Endothelial cell (in vitro differentiated cells): ENCODE results near the gene UPF1. TPM values are rescaled to one million over a fixed set of nuclear protein-coding genes. Genes with fewer than 3 reads are reported as not detected.

ENCODE experiments used
- DNase-seq: peaks from one replicate; pipeline ENCODE4 v3.0.0; 2021; ENCODE audit warnings: low spot score
- H3K27ac Mint-ChIP-seq: one replicate; pipeline ENCODE4 v1.8.0; 2021; ENCODE audit warnings: mixed read lengths, inconsistent platforms; ENCODE audit not compliant: unreplicated experiment
- H3K27me3 Mint-ChIP-seq: one replicate; pipeline ENCODE4 v1.8.0; 2021; ENCODE audit warnings: mild to moderate bottlenecking, moderate library complexity, mixed read lengths, inconsistent platforms; ENCODE audit not compliant: unreplicated experiment
- H3K36me3 Mint-ChIP-seq: one replicate; pipeline ENCODE4 v1.8.0; 2021; ENCODE audit warnings: mild to moderate bottlenecking, low read depth, mixed read lengths, inconsistent platforms; ENCODE audit not compliant: unreplicated experiment
- H3K4me1 Mint-ChIP-seq: one replicate; pipeline ENCODE4 v1.8.0; 2021; ENCODE audit warnings: mild to moderate bottlenecking, mixed read lengths, inconsistent platforms; ENCODE audit not compliant: unreplicated experiment
- H3K4me3 Mint-ChIP-seq: one replicate; pipeline ENCODE4 v1.8.0; 2021; ENCODE audit warnings: mild to moderate bottlenecking, mixed read lengths, inconsistent platforms; ENCODE audit not compliant: unreplicated experiment
- H3K9me3 Mint-ChIP-seq: one replicate; pipeline ENCODE4 v1.8.0; 2021; ENCODE audit warnings: mixed read lengths, inconsistent platforms; ENCODE audit not compliant: unreplicated experiment
- CTCF ChIP-seq: fragments of 200-600 bp; sonication (generic); IDR thresholded peaks from one replicate; pipeline ENCODE4 v1.5.0; 2021; ENCODE audit warnings: antibody characterized with exemption; ENCODE audit not compliant: unreplicated experiment
- total RNA-seq: library from RNA; stranded (reverse); fragmentation: NEBNext Ultra II Directional; extraction: Animal tissue kit (Norgen Biotek cat#: 25700); gene quantifications from one replicate; pipeline ENCODE4 v1.2.1, GENCODE V29; 2021; ENCODE audit not compliant: unreplicated experiment

UPF1 gene
- total RNA-seq, 1 donor from 2014 or later, result 69.8 TPM

DNA sequence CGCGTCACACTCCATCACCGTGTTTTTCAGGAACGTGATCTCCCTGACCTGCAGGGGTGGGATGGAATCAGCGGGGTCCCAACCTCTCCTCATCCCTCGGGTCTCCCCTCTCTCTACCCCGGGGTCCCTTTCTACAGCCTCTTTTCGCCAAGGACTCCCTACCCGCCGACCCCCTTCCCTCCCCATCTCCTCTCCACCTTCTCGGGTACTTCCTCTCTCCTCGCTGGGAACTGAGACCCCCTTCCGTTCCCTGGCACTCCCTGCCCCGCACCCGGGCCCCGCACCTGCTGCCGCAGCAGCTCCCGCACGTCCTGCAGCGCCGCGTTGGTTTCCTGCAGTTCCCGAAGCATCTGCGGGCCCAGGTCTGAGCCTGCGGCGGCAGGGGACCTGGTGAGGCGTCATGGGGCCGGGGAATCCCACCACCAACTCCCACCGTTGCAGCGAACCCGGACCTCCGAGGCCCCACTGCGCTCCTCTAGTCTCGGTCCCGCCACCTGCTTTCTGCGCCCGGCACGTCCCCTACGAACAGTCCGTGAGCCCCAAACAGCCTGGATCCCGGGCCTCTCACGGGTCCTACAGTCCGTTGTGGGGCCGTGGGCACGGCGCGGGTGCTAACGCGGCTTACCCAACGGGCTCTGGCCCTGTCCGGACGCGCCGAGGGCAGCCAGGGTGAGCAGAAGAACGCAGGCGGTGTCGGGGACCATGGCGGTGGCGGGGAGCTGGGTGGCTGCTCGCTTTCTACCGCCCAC, 41.0 kb upstream of the UPF1 start, which contains the start of gene COMP:
TSS of gene COMP (minus strand) at position 740 of the 749 bp plus-strand sequence. CDS start at position 704, 36 bp downstream.
- peaks cover 42% of the 10 kb centered on the region for H3K27me3 Mint-ChIP-seq
- no peak for TF ChIP-seq CTCF
- H3K27ac Mint-ChIP-seq, result peak within 1 kb of the TSS; percentile 2
- no peaks in the 10 kb centered on the region for H3K36me3 Mint-ChIP-seq
- no peaks in the 10 kb centered on the region for H3K9me3 Mint-ChIP-seq
- H3K4me1 Mint-ChIP-seq, result peaks cover 6% of the 10 kb centered on the region
- peak within 1 kb of the TSS; percentile 57 for H3K4me3 Mint-ChIP-seq
- DNase-seq, result no peak

DNA sequence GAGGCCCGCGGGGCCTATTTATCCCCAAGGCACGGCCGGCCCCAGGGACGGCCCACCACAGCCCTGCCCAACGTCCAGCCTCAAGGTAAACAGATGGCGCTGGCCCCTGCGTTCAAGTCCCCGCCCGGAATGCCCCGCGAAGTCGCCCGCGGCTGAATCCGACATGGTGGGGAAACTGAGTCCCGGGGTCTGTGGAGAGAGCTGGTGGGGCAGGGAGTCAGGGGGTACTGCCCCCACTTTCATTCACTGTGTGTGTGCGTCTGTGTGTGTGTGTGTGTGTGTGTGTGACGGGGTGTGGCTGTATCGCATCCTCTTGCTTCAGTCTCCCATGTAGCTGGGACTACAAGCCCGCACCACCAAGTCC, 40.5 kb upstream of the UPF1 start:
- Mint-ChIP-seq H3K9me3 (no peaks in the 10 kb centered on the region), H3K4me3 (no peak overlapping the region), H3K27me3 (peaks cover 36% of the 10 kb centered on the region), H3K4me1 (peaks cover 6% of the 10 kb centered on the region), H3K27ac (no peak overlapping the region), H3K36me3 (no peaks in the 10 kb centered on the region)
- TF ChIP-seq CTCF, result no peak
- DNase-seq, result no peak

GRCh38 chr19:18792661-18793060, 39.1 kb upstream of the UPF1 start:
- H3K4me1 Mint-ChIP-seq, result peaks cover 6% of the 10 kb centered on the region
- no peak overlapping the region for H3K27ac Mint-ChIP-seq
- peaks cover 28% of the 10 kb centered on the region for H3K27me3 Mint-ChIP-seq

GRCh38 chr19:18793144-18794028, 38.4 kb upstream of the UPF1 start:
- TF ChIP-seq CTCF, result no peak
- no peaks in the 10 kb centered on the region for H3K9me3 Mint-ChIP-seq
- no peak overlapping the region for H3K4me3 Mint-ChIP-seq
- peaks cover 6% of the 10 kb centered on the region for H3K4me1 Mint-ChIP-seq
- H3K27me3 Mint-ChIP-seq, result peaks cover 23% of the 10 kb centered on the region
- no peak for DNase-seq
- no peaks in the 10 kb centered on the region for H3K36me3 Mint-ChIP-seq
- H3K27ac Mint-ChIP-seq, result no peak overlapping the region

More at GRCh38 chr19:18792661-18793060, 39.1 kb upstream of the UPF1 start:
- H3K4me3 Mint-ChIP-seq, result peak overlapping the region; percentile 9
- TF ChIP-seq CTCF, result no peak
- no peaks in the 10 kb centered on the region for H3K36me3 Mint-ChIP-seq
- H3K9me3 Mint-ChIP-seq, result no peaks in the 10 kb centered on the region
- no peak for DNase-seq

- peaks cover 24% of the 10 kb centered on the region for H3K27me3 Mint-ChIP-seq
- H3K27ac Mint-ChIP-seq, result no peak overlapping the region
- no peak for DNase-seq
- no peak for TF ChIP-seq CTCF
- H3K4me3 Mint-ChIP-seq, result no peak overlapping the region
- no peaks in the 10 kb centered on the region for H3K9me3 Mint-ChIP-seq
- peaks cover 6% of the 10 kb centered on the region for H3K4me1 Mint-ChIP-seq
- no peaks in the 10 kb centered on the region for H3K36me3 Mint-ChIP-seq
Measured at GRCh38 chr19:18794029-18794313, 37.8 kb upstream of the UPF1 start.
